HFFc6 (cell line): ENCODE data around the gene PLEKHO2. TPM values are rescaled to one million over a fixed set of nuclear protein-coding genes. Genes with fewer than 3 reads are reported as not detected.

Source experiments
- DNase-seq: peaks from one replicate; pipeline ENCODE4 v3.0.0-alpha.2; 2018
- H3K27ac Mint-ChIP-seq: 2 replicates; pipeline ENCODE4 v1.8.0; 2020; ENCODE audit warnings: mild to moderate bottlenecking, mixed read lengths
- H3K27me3 Mint-ChIP-seq: 2 replicates; pipeline ENCODE4 v1.8.0; 2021; ENCODE audit warnings: mild to moderate bottlenecking, moderate library complexity, mixed read lengths; ENCODE audit not compliant: insufficient read depth
- H3K36me3 Mint-ChIP-seq: 2 replicates; pipeline ENCODE4 v1.8.0; 2021; ENCODE audit warnings: low read depth, mixed read lengths
- H3K4me1 Mint-ChIP-seq: 2 replicates; pipeline ENCODE4 v1.8.0; 2020; ENCODE audit warnings: low read depth, mixed read lengths
- H3K4me3 Mint-ChIP-seq: 2 replicates; pipeline ENCODE4 v1.8.0; 2020; ENCODE audit warnings: mild to moderate bottlenecking, moderate library complexity, mixed read lengths
- H3K9me3 Mint-ChIP-seq: 2 replicates; pipeline ENCODE4 v1.8.0; 2020; ENCODE audit warnings: mild to moderate bottlenecking, mixed read lengths
- CTCF ChIP-seq: fragments of 200-600 bp; sonication (generic); IDR thresholded peaks from 2 replicates; pipeline ENCODE4 v1.5.0; 2021; ENCODE audit warnings: antibody characterized with exemption, mild to moderate bottlenecking
- total RNA-seq, 6 experiments: library from RNA; stranded (reverse); fragmentation: NEBNext Ultra II Directional; extraction: Animal tissue kit (Norgen Biotek cat#: 25700); gene quantifications; 2 replicates in 1 of 6; 3 replicates in 5 of 6; pipeline ENCODE4 v1.2.3, GENCODE V29; 2021

The PLEKHO2 gene
- total RNA-seq, 6 experiments from 2014 or later, result 23.0 to 28.3 (median 25.4) TPM

GRCh38 chr15:64804619-64805018 is 37.1 kb upstream of the PLEKHO2 start:
- Mint-ChIP-seq H3K27me3 (peaks cover 13% of the 10 kb centered on the region), H3K4me3 (no peak overlapping the region), H3K4me1 (peaks cover 5% of the 10 kb centered on the region; the same call in 1 of the 2 replicates), H3K27ac (no peak overlapping the region), H3K9me3 (no peaks in the 10 kb centered on the region), H3K36me3 (no peaks in the 10 kb centered on the region)
- TF ChIP-seq CTCF, result no peak
- no peak for DNase-seq

GRCh38 chr15:64806509-64806908 is 35.2 kb upstream of the PLEKHO2 start:
- Mint-ChIP-seq H3K9me3 (no peaks in the 10 kb centered on the region), H3K27me3 (peaks cover 13% of the 10 kb centered on the region), H3K27ac (no peak overlapping the region), H3K4me1 (peaks cover 14% of the 10 kb centered on the region), H3K4me3 (no peak overlapping the region), H3K36me3 (no peaks in the 10 kb centered on the region)
- TF ChIP-seq CTCF, result no peak
- DNase-seq, result no peak

- Mint-ChIP-seq H3K4me3 (no peak overlapping the region), H3K9me3 (no peaks in the 10 kb centered on the region), H3K27me3 (peaks cover 13% of the 10 kb centered on the region), H3K27ac (no peak overlapping the region), H3K4me1 (peaks cover 9% of the 10 kb centered on the region), H3K36me3 (no peaks in the 10 kb centered on the region)
- no peak for TF ChIP-seq CTCF
- no peak for DNase-seq
Measured at GRCh38 chr15:64807051-64807749, 34.5 kb upstream of the PLEKHO2 start.

GRCh38 chr15:64807751-64808222 is 33.9 kb upstream of the PLEKHO2 start:
- Mint-ChIP-seq H3K4me3 (no peak overlapping the region), H3K27me3 (peaks cover 13% of the 10 kb centered on the region), H3K4me1 (peaks cover 9% of the 10 kb centered on the region), H3K36me3 (no peaks in the 10 kb centered on the region), H3K9me3 (no peaks in the 10 kb centered on the region), H3K27ac (no peak overlapping the region)
- no peak for TF ChIP-seq CTCF
- DNase-seq, result no peak

- no peak overlapping the region for H3K4me3 Mint-ChIP-seq
- H3K27ac Mint-ChIP-seq, result no peak overlapping the region
- H3K36me3 Mint-ChIP-seq, result no peaks in the 10 kb centered on the region
- peaks cover 9% of the 10 kb centered on the region for H3K4me1 Mint-ChIP-seq
- H3K27me3 Mint-ChIP-seq, result peaks cover 13% of the 10 kb centered on the region
- no peak for TF ChIP-seq CTCF
- no peak for DNase-seq
- H3K9me3 Mint-ChIP-seq, result no peaks in the 10 kb centered on the region
Measured at GRCh38 chr15:64808785-64809453, 32.8 kb upstream of the PLEKHO2 start.
